T-cell (primary cell): ENCODE data around the gene NR1I3. TPM values are rescaled to one million over a fixed set of nuclear protein-coding genes. Genes with fewer than 3 reads are reported as not detected.

Experiments used
- ATAC-seq, 4 experiments: fragments of 200-7000 bp in 3 of 4; fragments of 150-1000 bp in 1 of 4; cut with Tn5 transposase; replicated peaks in 1 of 4; 1 replicate in 3 of 4; 2 replicates in 1 of 4; pipeline ENCODE4 v1.10.0; 2021; ENCODE audit warnings: moderate library complexity in 3 of 4, mild to moderate bottlenecking in 2 of 4, moderate number of reproducible peaks in 1 of 4
- CTCF ChIA-PET, 2 donors: fragments of 300-600 bp; sonication (Branson Sonifier 250); formaldehyde crosslinking; loops; one replicate each; lab custom pipeline; 2022; ENCODE audit warnings: antibody characterized with exemption in 2 of 2; lab: Charles Lee
- POLR2A ChIA-PET, 2 donors: fragments of 300-600 bp; sonication (Branson Sonifier 250); formaldehyde crosslinking; loops; one replicate each; lab custom pipeline; 2022; ENCODE audit warnings: antibody characterized with exemption in 2 of 2; lab: Charles Lee
- DNase-seq, 35 experiments: peaks; one replicate each; pipeline versions ENCODE4 v3.0.0 to v3.0.0-alpha.2; 2013 to 2023
- H3K27ac ChIP-seq: one replicate; pipeline ENCODE4 v1.5.1; 2013; ENCODE audit warnings: low read length
- H3K27me3 ChIP-seq, 2 experiments: replicated peaks in 1 of 2; 1 replicate in 1 of 2; 2 replicates in 1 of 2; pipeline versions ENCODE4 v1.6.1 to v1.7.0; 2013; ENCODE audit warnings: low read length in 1 of 2, mixed read lengths in 1 of 2; ENCODE audit not compliant: control insufficient read depth in 2 of 2, insufficient read depth in 2 of 2; ENCODE audit errors: extremely low read depth in 1 of 2
- H3K36me3 ChIP-seq, 2 donors: 1 replicate in 1 of 2; 2 replicates in 1 of 2; pipeline versions ENCODE4 v1.6.1 to v1.7.0; 2013; ENCODE audit warnings: low read length in 1 of 2; ENCODE audit not compliant: control insufficient read depth in 2 of 2, insufficient read depth in 1 of 2; ENCODE audit errors: extremely low read depth in 1 of 2
- H3K4me1 ChIP-seq, 2 experiments: 1 replicate in 1 of 2; 2 replicates in 1 of 2; pipeline versions ENCODE4 v1.6.1 to v1.7.0; 2013; ENCODE audit warnings: low read length in 2 of 2, mixed read lengths in 1 of 2; ENCODE audit not compliant: insufficient read depth in 2 of 2, control insufficient read depth in 1 of 2; ENCODE audit errors: extremely low read depth in 1 of 2
- H3K4me3 ChIP-seq, 2 donors: 1 replicate in 1 of 2; 2 replicates in 1 of 2; pipeline versions ENCODE4 v1.5.1 to v1.7.0; 2013; ENCODE audit warnings: mild to moderate bottlenecking in 2 of 2, low read length in 1 of 2, moderate library complexity in 1 of 2; ENCODE audit not compliant: control insufficient read depth in 1 of 2; ENCODE audit errors: extremely low read depth in 1 of 2
- H3K9me3 ChIP-seq: 2 replicates; pipeline ENCODE4 v1.7.0; 2013
- H3K27ac Mint-ChIP-seq, 2 donors: one replicate each; pipeline ENCODE4 v1.8.0; 2020 to 2021; ENCODE audit warnings: mild to moderate bottlenecking in 2 of 2, mixed read lengths in 2 of 2
- H3K27me3 Mint-ChIP-seq, 2 donors: one replicate each; pipeline ENCODE4 v1.8.0; 2021 to 2022; ENCODE audit warnings: mixed read lengths in 2 of 2
- H3K36me3 Mint-ChIP-seq: one replicate; pipeline ENCODE4 v1.8.0; 2021; ENCODE audit warnings: mixed read lengths
- H3K4me1 Mint-ChIP-seq, 3 donors: one replicate each; pipeline ENCODE4 v1.8.0; 2020 to 2022; ENCODE audit warnings: mixed read lengths in 3 of 3, mild to moderate bottlenecking in 1 of 3
- H3K4me3 Mint-ChIP-seq, 3 donors: one replicate each; pipeline ENCODE4 v1.8.0; 2020 to 2022; ENCODE audit warnings: mild to moderate bottlenecking in 3 of 3, mixed read lengths in 3 of 3, moderate library complexity in 3 of 3
- H3K9me3 Mint-ChIP-seq, 3 donors: one replicate each; pipeline ENCODE4 v1.8.0; 2020 to 2022; ENCODE audit warnings: mixed read lengths in 3 of 3
- WGBS: methylation state at CpG from one replicate; pipeline ENCODE4 v1.1.5; 2013; ENCODE audit warnings: missing lambda C conversion rate; ENCODE audit not compliant: insufficient coverage; 5-methylcytosine and 5-hydroxymethylcytosine counted together
- total RNA-seq, 35 experiments: library from RNA in 6 of 35; stranded (reverse) in 6 of 35; fragments of 120-200 nt in 1 of 35; gene quantifications; one replicate each; pipeline versions ENCODE4 v1.2.1 to v1.2.4 and lab custom pipeline; 2013 to 2026

The NR1I3 gene
- total RNA-seq, 5 donors from 2014 or later (not counting 1 experiment from before 2014, with no cell fraction given) = not detected

DNA sequence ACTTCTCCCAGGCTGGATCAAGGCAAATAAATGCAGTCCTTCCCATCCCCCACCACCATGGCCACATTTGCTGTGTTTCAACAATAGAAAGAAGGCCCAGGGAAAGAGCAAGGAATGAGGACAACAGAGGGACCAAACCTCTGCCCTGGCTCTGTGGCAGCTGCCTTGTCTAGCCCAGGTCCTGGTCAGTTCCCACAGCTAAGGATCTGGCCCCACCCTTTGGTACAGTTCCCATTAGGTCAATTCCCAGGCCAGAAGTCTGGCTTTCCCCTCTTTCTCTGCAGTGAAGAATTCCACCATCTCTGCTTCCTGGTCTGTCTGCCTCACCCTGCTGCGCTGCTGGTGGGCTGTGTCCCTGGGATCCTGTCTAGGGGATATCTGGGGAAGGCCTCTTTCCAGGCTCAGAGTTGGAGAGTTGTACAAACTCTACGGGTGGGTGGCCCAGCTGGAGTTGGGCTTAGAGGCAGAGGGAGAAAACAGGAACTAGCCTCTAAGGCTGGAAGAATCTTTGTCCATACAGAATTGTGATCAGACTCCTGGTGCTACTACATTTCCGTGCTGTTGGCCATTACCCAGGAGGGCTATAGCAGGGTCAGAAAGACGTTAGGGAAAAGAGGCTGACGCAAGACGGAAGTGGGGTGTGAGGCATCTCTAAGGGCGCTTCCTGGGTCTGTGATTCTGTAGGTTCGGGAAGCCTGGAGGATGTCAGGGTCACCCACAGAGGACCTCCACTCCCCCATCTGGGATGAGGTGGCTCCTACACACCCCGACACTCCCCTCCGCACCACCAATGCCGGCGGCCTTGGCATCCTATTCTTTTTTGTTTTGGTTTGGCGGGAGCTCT, 36.8 kb downstream of the NR1I3 start:
- Histone ChIP-seq H3K27ac (peak overlapping the region; percentile 79), H3K36me3 (peaks cover 0 to 22% of the 10 kb centered on the region in 2 donors), H3K27me3 (no peaks in the 10 kb centered on the region), H3K4me1 (peaks cover 22 to 53% of the 10 kb centered on the region in 2 experiments), H3K9me3 (no peaks in the 10 kb centered on the region), H3K4me3 (peak overlapping the region; percentile 90 to 91)
- H3K4me1 Mint-ChIP-seq = peaks cover 57 to 64% (median 64%) of the 10 kb centered on the region in 3 donors
- CTCF ChIA-PET = interaction anchor here (0.6 to 6.1 kb wide), 13 partner anchors 9 to 624 kb away, joined by 3 to 76 read pairs (median 4); partner anchors contain the start of genes CFAP126 (in 1 of the 2), PPOX (in 1 of the 2) and TOMM40L (in 1 of the 2)
- POLR2A ChIA-PET = interaction anchor here (0.6 to 2.1 kb wide), 5 partner anchors 9 to 113 kb away, joined by 3 to 14 read pairs (median 8); partner anchors contain the start of genes PPOX (in 1 of the 2), SDHC (in 1 of the 2) and TOMM40L (in 1 of the 2)
- no peaks in the 10 kb centered on the region for H3K9me3 Mint-ChIP-seq
- DNase-seq = no peak
- 75% methylated on average over 5 of the region's 13 CpGs for WGBS
- H3K27ac Mint-ChIP-seq = peak overlapping the region; percentile 97 to 98
- no peaks in the 10 kb centered on the region for H3K27me3 Mint-ChIP-seq
- ATAC-seq = no peak
- H3K4me3 Mint-ChIP-seq = peak overlapping the region; percentile 93 to 95 (median 95)
- peaks cover 22% of the 10 kb centered on the region for H3K36me3 Mint-ChIP-seq

DNA sequence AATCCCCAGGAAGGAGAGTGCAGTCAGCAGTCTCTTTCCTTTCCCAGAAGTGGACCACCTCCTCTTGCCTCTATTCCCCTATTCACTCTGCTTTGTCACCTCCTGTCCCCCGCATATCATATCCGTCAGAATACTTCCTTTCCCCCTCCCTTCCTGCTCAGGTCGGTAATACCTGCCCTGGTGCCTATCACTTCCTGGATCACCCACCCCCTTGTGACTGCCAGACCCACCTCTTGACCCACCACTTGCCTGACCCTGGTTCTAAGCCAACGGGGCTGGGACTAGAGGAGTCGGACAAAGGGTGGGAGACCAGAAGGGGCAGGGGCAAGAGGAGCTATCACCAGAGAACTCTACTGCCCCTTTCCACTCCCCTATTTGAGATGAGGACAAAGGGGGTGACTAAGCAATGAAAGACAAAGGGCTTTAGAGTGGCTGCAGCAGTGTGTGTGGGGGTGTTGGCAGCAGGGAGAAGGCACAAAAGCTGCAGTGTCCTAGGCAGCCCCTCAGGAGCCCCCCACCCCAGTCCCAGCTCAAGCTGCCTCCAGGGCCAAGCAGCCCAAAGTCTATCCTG, 37.5 kb downstream of the NR1I3 start:
- no peak for ATAC-seq
- H3K9me3 Mint-ChIP-seq = no peaks in the 10 kb centered on the region

DNA sequence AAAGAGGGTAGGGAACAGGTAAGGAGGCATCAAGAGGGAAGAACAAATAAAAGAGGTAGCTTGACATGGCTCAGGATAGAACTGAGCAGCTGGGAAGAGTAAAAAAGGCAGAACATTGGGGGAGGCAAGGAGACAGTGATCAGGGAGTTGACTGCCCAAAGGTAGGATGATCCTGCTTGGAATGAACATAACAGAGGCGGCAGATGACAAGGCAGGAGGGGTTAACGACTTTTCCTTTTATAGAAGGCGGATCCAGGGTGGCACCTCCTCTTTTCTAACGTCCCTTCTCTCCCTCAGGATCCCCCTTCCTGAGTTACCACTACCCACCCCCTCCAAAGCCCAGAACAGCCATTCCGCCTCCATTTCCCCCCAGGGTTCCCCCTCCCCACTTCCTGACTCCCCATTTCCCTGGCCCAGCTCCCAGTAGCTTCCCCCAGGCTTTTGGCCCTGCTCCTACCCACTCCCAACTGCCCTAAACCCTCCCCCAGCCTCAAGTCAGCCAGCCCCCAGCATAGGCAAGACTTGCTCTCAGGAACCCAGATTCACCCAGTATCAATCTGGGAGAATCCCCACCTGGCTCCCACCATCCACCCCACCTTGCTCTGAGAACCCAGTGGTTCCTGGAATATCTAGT, 38.4 kb downstream of the NR1I3 start:
- H3K36me3 Mint-ChIP-seq = peaks cover 10% of the 10 kb centered on the region
- 79% methylated on average over 5 of the region's 5 CpGs for WGBS
- H3K4me1 ChIP-seq = peaks cover 28 to 66% of the 10 kb centered on the region in 2 experiments
- peaks cover 0 to 11% of the 10 kb centered on the region in 2 donors for H3K36me3 ChIP-seq
- H3K4me1 Mint-ChIP-seq = peaks cover 57 to 63% (median 59%) of the 10 kb centered on the region in 3 donors
- peak overlapping the region in 2 of 3 donors; percentile 43 to 59 for H3K4me3 Mint-ChIP-seq
- no peaks in the 10 kb centered on the region for H3K27me3 Mint-ChIP-seq
- no peak for DNase-seq
- no peak for ATAC-seq
- no peaks in the 10 kb centered on the region for H3K9me3 ChIP-seq
- no peaks in the 10 kb centered on the region for H3K27me3 ChIP-seq
- peak overlapping the region; percentile 97 to 98 for H3K27ac Mint-ChIP-seq
- H3K9me3 Mint-ChIP-seq = no peaks in the 10 kb centered on the region
- no peak overlapping the region for H3K4me3 ChIP-seq
- H3K27ac ChIP-seq = peak overlapping the region; percentile 79
- POLR2A ChIA-PET = interaction anchor here in 1 of 2 donors (0.6 kb wide), 1 partner anchor 44 kb away, joined by 6 read pairs; no protein-coding TSS in a partner anchor
- CTCF ChIA-PET = interaction anchor here in 1 of 2 donors (0.6 kb wide), 1 partner anchor 26 kb away, joined by 3 read pairs; the partner anchor contains the start of gene TOMM40L

More for the DNA sequence above, 37.5 kb downstream of the NR1I3 start:
- Histone ChIP-seq H3K9me3 (no peaks in the 10 kb centered on the region), H3K36me3 (peaks cover 0 to 17% of the 10 kb centered on the region in 2 donors), H3K27me3 (no peaks in the 10 kb centered on the region), H3K4me1 (peaks cover 22 to 59% of the 10 kb centered on the region in 2 experiments), H3K4me3 (peak overlapping the region in 1 of 2 donors; percentile 2), H3K27ac (peak overlapping the region; percentile 79)
- CTCF ChIA-PET = interaction anchor here (1.0 kb wide), 3 partner anchors 15 to 26 kb away, joined by 3 to 4 read pairs (median 3); partner anchors contain the start of gene TOMM40L (in 1 of the 2)
- DNase-seq = peak in 2 of 35 experiments; percentile 14 to 40
- Mint-ChIP-seq H3K36me3 (peaks cover 15% of the 10 kb centered on the region), H3K4me3 (peak overlapping the region; percentile 6 to 59 (median 43)), H3K27me3 (no peaks in the 10 kb centered on the region), H3K4me1 (peaks cover 54 to 60% (median 59%) of the 10 kb centered on the region in 3 donors), H3K27ac (peak overlapping the region; percentile 97 to 98)
- POLR2A ChIA-PET = interaction anchor here in 1 of 2 donors (0.5 to 1.0 kb wide), 3 partner anchors 8 to 407 kb away, joined by 3 to 6 read pairs (median 3); no protein-coding TSS in a partner anchor
- 25% methylated on average over 3 of the region's 5 CpGs for WGBS

DNA sequence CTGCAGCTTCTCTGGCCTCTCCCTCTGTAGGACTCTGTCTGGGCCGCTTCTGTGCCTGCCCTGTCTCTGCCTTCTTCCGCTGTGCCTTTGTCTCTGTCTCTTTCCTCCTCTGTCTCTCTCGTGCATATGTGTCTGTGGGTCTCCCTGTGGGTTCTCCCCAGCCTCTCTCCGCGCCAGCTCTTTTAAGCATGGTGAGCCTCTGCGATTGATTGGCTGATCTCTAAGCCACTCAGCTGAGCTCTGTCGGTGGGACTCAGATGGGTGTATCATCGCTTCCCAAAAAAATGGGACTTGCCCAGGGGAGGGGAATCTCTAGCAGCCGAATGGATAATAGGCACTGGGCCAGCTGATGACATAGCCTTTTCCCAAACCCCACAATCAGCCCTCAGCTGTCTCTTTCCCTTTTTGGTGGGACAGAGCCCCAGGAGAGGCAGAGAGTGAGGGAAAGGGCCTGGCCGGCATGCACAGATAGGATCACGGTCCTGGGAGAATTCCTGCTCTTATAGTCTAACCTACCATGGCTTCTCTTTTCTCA, 39.0 kb downstream of the NR1I3 start, which contains the start of gene ADAMTS4:
Gene ADAMTS4 (minus strand): TSS at position 158 of the 535 bp plus-strand sequence. CDS start 427 bp downstream, outside the sequence.
- ATAC-seq (no peak), DNase-seq (no peak)
- POLR2A ChIA-PET = no interaction called here
- 89% methylated on average over 7 of the region's 11 CpGs for WGBS
- peaks cover 0 to 5% of the 10 kb centered on the region in 2 donors for H3K36me3 ChIP-seq
- H3K4me3 ChIP-seq = no peak within 1 kb of the TSS
- H3K36me3 Mint-ChIP-seq = peaks cover 3% of the 10 kb centered on the region
- H3K4me1 ChIP-seq = peaks cover 29 to 73% of the 10 kb centered on the region in 2 experiments
- H3K4me3 Mint-ChIP-seq = peak within 1 kb of the TSS in 1 of 3 donors; percentile 59
- no peaks in the 10 kb centered on the region for H3K27me3 Mint-ChIP-seq
- no peaks in the 10 kb centered on the region for H3K9me3 Mint-ChIP-seq
- no peaks in the 10 kb centered on the region for H3K9me3 ChIP-seq
- peak within 1 kb of the TSS; percentile 97 to 98 for H3K27ac Mint-ChIP-seq
- H3K27ac ChIP-seq = peak within 1 kb of the TSS; percentile 79
- H3K27me3 ChIP-seq = no peaks in the 10 kb centered on the region
- H3K4me1 Mint-ChIP-seq = peaks cover 53 to 59% (median 54%) of the 10 kb centered on the region in 3 donors
- CTCF ChIA-PET = interaction anchor here (0.7 to 1.6 kb wide), 3 partner anchors 27 to 218 kb away, joined by 3 to 5 read pairs (median 3); partner anchors contain the start of gene TOMM40L (in 1 of the 2)

GRCh38 chr1:161198194-161198896, 39.7 kb downstream of the NR1I3 start:
- Histone ChIP-seq H3K4me3 (no peak overlapping the region), H3K4me1 (peaks cover 24 to 74% of the 10 kb centered on the region in 2 experiments), H3K27me3 (no peaks in the 10 kb centered on the region), H3K36me3 (no peaks in the 10 kb centered on the region), H3K27ac (no peak overlapping the region), H3K9me3 (no peaks in the 10 kb centered on the region)
- H3K9me3 Mint-ChIP-seq = no peaks in the 10 kb centered on the region
- CTCF ChIA-PET = interaction anchor here (0.7 to 1.6 kb wide), 3 partner anchors 27 to 218 kb away, joined by 3 to 5 read pairs (median 3); partner anchors contain the start of gene TOMM40L (in 1 of the 2)
- no peak overlapping the region for H3K27ac Mint-ChIP-seq
- POLR2A ChIA-PET = no interaction called here
- no peak overlapping the region for H3K4me3 Mint-ChIP-seq
- no peaks in the 10 kb centered on the region for H3K27me3 Mint-ChIP-seq
- no peak for DNase-seq
- no peaks in the 10 kb centered on the region for H3K36me3 Mint-ChIP-seq
- WGBS = 85% methylated on average over 13 of the region's 20 CpGs
- H3K4me1 Mint-ChIP-seq = peaks cover 47 to 55% (median 48%) of the 10 kb centered on the region in 3 donors
- no peak for ATAC-seq
